H1 (cell line): Measurements from ENCODE around the gene GPNMB.
A peak's percentile ranks its signal among the peaks of the same experiment; 100 is the strongest.

ENCODE experiments used
- CTCF ChIP-seq, 3 experiments: IDR thresholded peaks; 1 replicate in 2 of 3; 2 replicates in 1 of 3; pipeline versions ENCODE4 v1.5.1 to v1.6.1; 2011; ENCODE audit warnings: low read length in 3 of 3, mild to moderate bottlenecking in 3 of 3, inconsistent platforms in 2 of 3, low read depth in 1 of 3, moderate library complexity in 1 of 3; ENCODE audit not compliant: insufficient read depth in 1 of 3; ENCODE audit errors: control extremely low read depth in 1 of 3
- FOSL1 ChIP-seq: IDR thresholded peaks from 2 replicates; pipeline ENCODE4 v1.6.1; 2011; ENCODE audit warnings: mild to moderate bottlenecking, low read depth, low read length, moderate library complexity; ENCODE audit not compliant: insufficient read depth
- JUND ChIP-seq: IDR thresholded peaks from 2 replicates; pipeline ENCODE4 v1.6.1; 2011; ENCODE audit warnings: mild to moderate bottlenecking, improper control_type of control experiment, low read length
- MAFK ChIP-seq: IDR thresholded peaks from 2 replicates; pipeline ENCODE4 v1.6.1; 2012; ENCODE audit warnings: low read depth, mild to moderate bottlenecking, improper control_type of control experiment, low read length
- MAX ChIP-seq: IDR thresholded peaks from 2 replicates; pipeline ENCODE4 v1.6.1; 2012; ENCODE audit warnings: inconsistent platforms
- POLR2AphosphoS5 ChIP-seq: IDR thresholded peaks from 2 replicates; pipeline ENCODE4 v1.6.1; 2011; ENCODE audit warnings: low read depth, low read length
- RAD21 ChIP-seq, 2 experiments: IDR thresholded peaks in 1 of 2; conservative IDR thresholded peaks in 1 of 2; 2 replicates each; pipeline ENCODE4 v1.6.1; 2011; ENCODE audit warnings: low read depth in 2 of 2, low read length in 2 of 2, improper control_type of control experiment in 1 of 2, inconsistent platforms in 1 of 2, mild to moderate bottlenecking in 1 of 2, moderate library complexity in 1 of 2
- RNF2 ChIP-seq: fragments of 200-900, 300-1000 bp; sonication (generic); IDR thresholded peaks from 2 replicates; pipeline ENCODE4 v1.7.1; 2016; ENCODE audit warnings: borderline replicate concordance, low read depth, mild to moderate bottlenecking, antibody characterized with exemption, low read length; ENCODE audit not compliant: poor library complexity, severe bottlenecking; ENCODE audit errors: missing control alignments
- RXRA ChIP-seq: IDR thresholded peaks from 2 replicates; pipeline ENCODE4 v1.6.1; 2011; ENCODE audit warnings: low read depth, mild to moderate bottlenecking, low read length, moderate library complexity; ENCODE audit not compliant: insufficient read depth
- SIN3A ChIP-seq, 2 experiments: IDR thresholded peaks in 1 of 2; conservative IDR thresholded peaks in 1 of 2; 2 replicates each; pipeline ENCODE4 v1.6.1; 2011 to 2012; ENCODE audit warnings: low read length in 2 of 2, improper control_type of control experiment in 1 of 2, low read depth in 1 of 2, mild to moderate bottlenecking in 1 of 2
- SP1 ChIP-seq: IDR thresholded peaks from 2 replicates; pipeline ENCODE4 v1.6.1; 2011; ENCODE audit warnings: low read depth, low read length
- TAF1 ChIP-seq: IDR thresholded peaks from 2 replicates; pipeline ENCODE4 v1.6.1; 2011; ENCODE audit warnings: mild to moderate bottlenecking, low read depth, low read length
- TCF12 ChIP-seq: IDR thresholded peaks from 2 replicates; pipeline ENCODE4 v1.6.1; 2011; ENCODE audit warnings: low read depth, mild to moderate bottlenecking, low read length

DNA sequence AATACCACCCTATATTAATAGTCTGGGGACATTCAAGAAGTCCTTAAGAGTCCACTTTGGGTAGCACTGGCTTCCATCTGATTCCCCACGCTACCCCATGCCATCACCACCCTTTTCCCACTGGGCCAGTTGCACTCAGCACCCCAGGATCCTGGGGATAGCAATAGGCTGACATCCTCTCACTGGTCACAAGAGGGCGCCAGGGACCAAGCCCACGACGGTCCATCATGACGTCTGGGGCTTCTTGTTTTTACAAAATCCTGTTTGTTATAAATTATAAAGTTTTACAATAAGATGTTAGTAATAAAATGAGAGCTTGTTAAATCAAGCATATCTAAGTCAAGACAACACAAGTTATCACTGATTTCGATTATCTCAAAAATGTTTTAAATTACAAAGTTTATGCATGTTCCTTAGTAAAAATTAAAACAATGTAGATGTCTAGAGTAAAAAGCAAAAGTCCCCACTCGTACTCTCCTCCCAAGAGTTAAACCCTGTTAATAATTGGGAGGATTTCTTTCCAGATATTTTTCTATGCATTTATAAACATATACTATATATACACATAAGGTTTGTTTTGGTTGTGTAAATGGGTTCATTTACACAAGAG is 15.4 kb downstream of the GPNMB start:
- TF ChIP-seq CTCF (IDR thresholded peaks at IDR 0.05; ENCODE audit: control extremely low read depth in 1 of 3, insufficient read depth in 1 of 3, low read depth in 1 of 3, low read length in 3 of 3) (peak; percentile 86 to 97 (median 86)), SIN3A (conservative IDR thresholded peaks at IDR 0.05 in 1 of 2, IDR thresholded peaks at IDR 0.05 in 1 of 2; ENCODE audit: low read depth in 1 of 2, low read length in 2 of 2) (no peak), MAX (no peak), MAFK (no peak), JUND (no peak), TAF1 (no peak), RXRA (no peak), POLR2AphosphoS5 (no peak), RNF2 (no peak), RAD21 (IDR thresholded peaks at IDR 0.05 in 1 of 2, conservative IDR thresholded peaks at IDR 0.05 in 1 of 2; ENCODE audit: low read depth in 2 of 2, low read length in 2 of 2) (peak; percentile 80 to 91), TCF12 (no peak), FOSL1 (no peak), SP1 (no peak)
